SK-N-SH treated with all-trans-retinoic acid at 6 μM for 48 hours (cell line): ENCODE measurements around the gene ZAP70.

Experiments
- ATAC-seq: fragments of 200-7000 bp; cut with Tn5 transposase; 3 replicates; pipeline ENCODE4 v1.9.1; 2020; ENCODE audit warnings: mild to moderate bottlenecking, moderate library complexity
- ARNTL ChIP-seq: fragments of 450-650 bp; formaldehyde crosslinking; IDR thresholded peaks from 2 replicates; pipeline ENCODE4 v1.5.0; 2020; ENCODE audit warnings: low read depth, mild to moderate bottlenecking, moderate library complexity, borderline replicate concordance
- BACH2 ChIP-seq: fragments of 250-450 bp; sonication (Bioruptor Pico); IDR thresholded peaks from 2 replicates; pipeline ENCODE4 v1.9.0; 2021; ENCODE audit warnings: mild to moderate bottlenecking, borderline replicate concordance
- CSDC2 ChIP-seq: fragments of 250-450 bp; sonication (Bioruptor Pico); IDR thresholded peaks from 2 replicates; pipeline ENCODE4 v1.5.0; 2020; ENCODE audit warnings: mild to moderate bottlenecking, moderate library complexity
- ESRRG ChIP-seq: fragments of 250-450 bp; sonication (Bioruptor Pico); IDR thresholded peaks from 2 replicates; pipeline ENCODE4 v1.6.1; 2021; ENCODE audit warnings: mild to moderate bottlenecking
- GLIS3 ChIP-seq: fragments of 250-450 bp; sonication (Bioruptor Pico); IDR thresholded peaks from 2 replicates; pipeline ENCODE4 v1.5.0; 2020; ENCODE audit warnings: mild to moderate bottlenecking, moderate library complexity
- ISL1 ChIP-seq: fragments of 250-450 bp; sonication (Bioruptor Pico); IDR thresholded peaks from 2 replicates; pipeline ENCODE4 v2.1.2; 2022; ENCODE audit warnings: mild to moderate bottlenecking, moderate library complexity
- OSR1 ChIP-seq: fragments of 250-450 bp; sonication (Bioruptor Pico); IDR thresholded peaks from 2 replicates; pipeline ENCODE4 v1.8.0; 2022; ENCODE audit warnings: moderate library complexity, mild to moderate bottlenecking, inconsistent platforms
- PPARA ChIP-seq: fragments of 250-450 bp; sonication (Bioruptor Pico); IDR thresholded peaks from 2 replicates; pipeline ENCODE4 v1.5.0; 2020; ENCODE audit warnings: mild to moderate bottlenecking, borderline replicate concordance
- RARB ChIP-seq: fragments of 250-450 bp; sonication (Bioruptor Pico); IDR thresholded peaks from 2 replicates; pipeline ENCODE4 v1.8.0; 2021; ENCODE audit warnings: mild to moderate bottlenecking, moderate library complexity
- SNAI2 ChIP-seq: fragments of 250-450 bp; sonication (Bioruptor Pico); IDR thresholded peaks from 2 replicates; pipeline ENCODE4 v1.5.0; 2020; ENCODE audit warnings: mild to moderate bottlenecking, moderate library complexity
- TOX ChIP-seq: fragments of 250-450 bp; sonication (Bioruptor Pico); IDR thresholded peaks from 2 replicates; pipeline ENCODE4 v1.8.0; 2021; ENCODE audit warnings: mild to moderate bottlenecking, moderate library complexity, borderline replicate concordance
- ZC3H10 ChIP-seq: fragments of 250-450 bp; sonication (Bioruptor Pico); IDR thresholded peaks from 2 replicates; pipeline ENCODE4 v1.5.1; 2021; ENCODE audit warnings: mild to moderate bottlenecking, moderate library complexity
- ZFP3 ChIP-seq: fragments of 250-450 bp; sonication (Bioruptor Pico); IDR thresholded peaks from 2 replicates; pipeline ENCODE4 v1.5.0; 2020; ENCODE audit warnings: mild to moderate bottlenecking, moderate library complexity
- ZFP30 ChIP-seq: fragments of 450-650 bp; formaldehyde crosslinking; IDR thresholded peaks from 2 replicates; pipeline ENCODE4 v1.5.0; 2022; ENCODE audit warnings: mild to moderate bottlenecking, moderate library complexity
- ZNF565 ChIP-seq: fragments of 450-650 bp; formaldehyde crosslinking; conservative IDR thresholded peaks from 2 replicates; pipeline ENCODE4 v1.5.0; 2020; ENCODE audit warnings: low read depth, mild to moderate bottlenecking, moderate library complexity
- ZNF70 ChIP-seq: fragments of 450-650 bp; formaldehyde crosslinking; IDR thresholded peaks from 2 replicates; pipeline ENCODE4 v1.5.0; 2020; ENCODE audit warnings: mild to moderate bottlenecking, moderate library complexity
- ZNF8 ChIP-seq: fragments of 450-650 bp; formaldehyde crosslinking; IDR thresholded peaks from 2 replicates; pipeline ENCODE4 v1.5.0; 2020; ENCODE audit warnings: mild to moderate bottlenecking, moderate library complexity
- TF ChIP-seq, protein P1 (sequence below): fragments of 250-450 bp; sonication (Bioruptor Pico); IDR thresholded peaks from 2 replicates; pipeline ENCODE4 v1.5.1; 2021; ENCODE audit warnings: mild to moderate bottlenecking, moderate library complexity
- TF ChIP-seq, protein P2 (sequence below): fragments of 250-450 bp; sonication (Bioruptor Pico); IDR thresholded peaks from 2 replicates; pipeline ENCODE4 v1.8.0; 2020; ENCODE audit warnings: mild to moderate bottlenecking, moderate library complexity, borderline replicate concordance
- TF ChIP-seq, protein P3 (sequence below): fragments of 250-450 bp; sonication (Bioruptor Pico); IDR thresholded peaks from 2 replicates; pipeline ENCODE4 v1.5.1; 2020; ENCODE audit warnings: low read depth, mild to moderate bottlenecking, moderate library complexity
- TF ChIP-seq, protein P4 (sequence below): fragments of 250-450 bp; sonication (Bioruptor Pico); IDR thresholded peaks from 2 replicates; pipeline ENCODE4 v1.5.0; 2020; ENCODE audit warnings: mild to moderate bottlenecking, moderate library complexity
- TF ChIP-seq, protein P5 (sequence below): fragments of 250-450 bp; sonication (Bioruptor Pico); IDR thresholded peaks from 2 replicates; pipeline ENCODE4 v1.8.0; 2021; ENCODE audit warnings: low read depth, mild to moderate bottlenecking, moderate library complexity, borderline replicate concordance

ZAP70 gene

DNA sequence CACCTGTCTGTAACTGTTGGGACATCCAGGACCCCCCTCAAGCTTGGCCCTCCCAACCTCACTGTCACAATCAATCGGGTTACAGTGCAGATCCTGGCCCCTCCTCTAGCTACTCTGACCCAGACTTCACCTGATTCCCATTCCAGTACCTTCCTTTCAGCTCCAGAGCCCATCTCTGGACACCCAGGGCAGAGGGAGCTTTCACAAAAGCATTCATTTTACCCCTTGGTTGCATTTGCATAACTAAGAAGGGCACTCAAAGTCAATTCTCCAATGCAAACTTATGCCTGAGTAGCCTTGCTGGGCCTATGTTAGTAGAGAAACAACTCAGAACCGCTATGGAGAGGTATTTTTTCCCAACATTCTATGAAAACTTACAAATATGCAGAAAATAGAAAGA is 7.4 kb downstream of the ZAP70 start (continued):
- TF ChIP-seq ZNF70 (CRISPR knock-in tag) (no peak), ZNF565 (CRISPR knock-in tag) (no peak), ZFP3 (no peak), ZNF8 (CRISPR knock-in tag) (no peak)
- TF ChIP-seq, protein P1, sequence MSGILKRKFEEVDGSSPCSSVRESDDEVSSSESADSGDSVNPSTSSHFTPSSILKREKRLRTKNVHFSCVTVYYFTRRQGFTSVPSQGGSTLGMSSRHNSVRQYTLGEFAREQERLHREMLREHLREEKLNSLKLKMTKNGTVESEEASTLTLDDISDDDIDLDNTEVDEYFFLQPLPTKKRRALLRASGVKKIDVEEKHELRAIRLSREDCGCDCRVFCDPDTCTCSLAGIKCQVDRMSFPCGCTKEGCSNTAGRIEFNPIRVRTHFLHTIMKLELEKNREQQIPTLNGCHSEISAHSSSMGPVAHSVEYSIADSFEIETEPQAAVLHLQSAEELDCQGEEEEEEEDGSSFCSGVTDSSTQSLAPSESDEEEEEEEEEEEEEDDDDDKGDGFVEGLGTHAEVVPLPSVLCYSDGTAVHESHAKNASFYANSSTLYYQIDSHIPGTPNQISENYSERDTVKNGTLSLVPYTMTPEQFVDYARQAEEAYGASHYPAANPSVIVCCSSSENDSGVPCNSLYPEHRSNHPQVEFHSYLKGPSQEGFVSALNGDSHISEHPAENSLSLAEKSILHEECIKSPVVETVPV (CRISPR knock-in tag) = no peak

DNA sequence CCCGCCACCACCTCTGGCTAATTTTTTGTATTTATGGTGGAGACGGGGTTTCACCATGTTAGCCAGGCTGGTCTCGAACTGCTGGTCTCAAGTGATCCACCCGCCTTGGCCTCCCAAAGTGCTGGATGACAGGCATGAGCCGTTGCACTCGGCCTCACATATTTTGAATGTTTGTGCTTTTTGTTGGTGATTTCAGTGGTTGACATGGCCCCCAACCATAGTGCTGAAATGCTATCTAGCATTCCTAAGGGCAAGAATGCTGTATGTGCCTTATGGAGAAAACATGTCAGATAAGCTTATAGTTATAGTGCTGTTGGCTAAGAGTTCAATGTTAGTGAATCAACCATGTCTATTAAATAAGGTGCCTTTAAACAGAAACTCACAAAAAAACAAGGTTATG is 8.9 kb downstream of the ZAP70 start:
- ATAC-seq = no peak
- TF ChIP-seq CSDC2 (CRISPR knock-in tag) (no peak), PPARA (CRISPR knock-in tag) (no peak), ZC3H10 (no peak), RARB (CRISPR knock-in tag) (no peak), TOX (CRISPR knock-in tag) (no peak), SNAI2 (no peak), ZNF70 (CRISPR knock-in tag) (no peak), ESRRG (no peak), ISL1 (CRISPR knock-in tag) (no peak), ZNF8 (CRISPR knock-in tag) (no peak)
- TF ChIP-seq, protein P2, sequence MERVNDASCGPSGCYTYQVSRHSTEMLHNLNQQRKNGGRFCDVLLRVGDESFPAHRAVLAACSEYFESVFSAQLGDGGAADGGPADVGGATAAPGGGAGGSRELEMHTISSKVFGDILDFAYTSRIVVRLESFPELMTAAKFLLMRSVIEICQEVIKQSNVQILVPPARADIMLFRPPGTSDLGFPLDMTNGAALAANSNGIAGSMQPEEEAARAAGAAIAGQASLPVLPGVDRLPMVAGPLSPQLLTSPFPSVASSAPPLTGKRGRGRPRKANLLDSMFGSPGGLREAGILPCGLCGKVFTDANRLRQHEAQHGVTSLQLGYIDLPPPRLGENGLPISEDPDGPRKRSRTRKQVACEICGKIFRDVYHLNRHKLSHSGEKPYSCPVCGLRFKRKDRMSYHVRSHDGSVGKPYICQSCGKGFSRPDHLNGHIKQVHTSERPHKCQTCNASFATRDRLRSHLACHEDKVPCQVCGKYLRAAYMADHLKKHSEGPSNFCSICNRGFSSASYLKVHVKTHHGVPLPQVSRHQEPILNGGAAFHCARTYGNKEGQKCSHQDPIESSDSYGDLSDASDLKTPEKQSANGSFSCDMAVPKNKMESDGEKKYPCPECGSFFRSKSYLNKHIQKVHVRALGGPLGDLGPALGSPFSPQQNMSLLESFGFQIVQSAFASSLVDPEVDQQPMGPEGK (CRISPR knock-in tag) = no peak
- TF ChIP-seq, protein P3, sequence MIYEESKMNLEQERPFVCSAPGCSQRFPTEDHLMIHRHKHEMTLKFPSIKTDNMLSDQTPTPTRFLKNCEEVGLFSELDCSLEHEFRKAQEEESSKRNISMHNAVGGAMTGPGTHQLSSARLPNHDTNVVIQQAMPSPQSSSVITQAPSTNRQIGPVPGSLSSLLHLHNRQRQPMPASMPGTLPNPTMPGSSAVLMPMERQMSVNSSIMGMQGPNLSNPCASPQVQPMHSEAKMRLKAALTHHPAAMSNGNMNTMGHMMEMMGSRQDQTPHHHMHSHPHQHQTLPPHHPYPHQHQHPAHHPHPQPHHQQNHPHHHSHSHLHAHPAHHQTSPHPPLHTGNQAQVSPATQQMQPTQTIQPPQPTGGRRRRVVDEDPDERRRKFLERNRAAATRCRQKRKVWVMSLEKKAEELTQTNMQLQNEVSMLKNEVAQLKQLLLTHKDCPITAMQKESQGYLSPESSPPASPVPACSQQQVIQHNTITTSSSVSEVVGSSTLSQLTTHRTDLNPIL (CRISPR knock-in tag) = no peak
- TF ChIP-seq, protein P4, sequence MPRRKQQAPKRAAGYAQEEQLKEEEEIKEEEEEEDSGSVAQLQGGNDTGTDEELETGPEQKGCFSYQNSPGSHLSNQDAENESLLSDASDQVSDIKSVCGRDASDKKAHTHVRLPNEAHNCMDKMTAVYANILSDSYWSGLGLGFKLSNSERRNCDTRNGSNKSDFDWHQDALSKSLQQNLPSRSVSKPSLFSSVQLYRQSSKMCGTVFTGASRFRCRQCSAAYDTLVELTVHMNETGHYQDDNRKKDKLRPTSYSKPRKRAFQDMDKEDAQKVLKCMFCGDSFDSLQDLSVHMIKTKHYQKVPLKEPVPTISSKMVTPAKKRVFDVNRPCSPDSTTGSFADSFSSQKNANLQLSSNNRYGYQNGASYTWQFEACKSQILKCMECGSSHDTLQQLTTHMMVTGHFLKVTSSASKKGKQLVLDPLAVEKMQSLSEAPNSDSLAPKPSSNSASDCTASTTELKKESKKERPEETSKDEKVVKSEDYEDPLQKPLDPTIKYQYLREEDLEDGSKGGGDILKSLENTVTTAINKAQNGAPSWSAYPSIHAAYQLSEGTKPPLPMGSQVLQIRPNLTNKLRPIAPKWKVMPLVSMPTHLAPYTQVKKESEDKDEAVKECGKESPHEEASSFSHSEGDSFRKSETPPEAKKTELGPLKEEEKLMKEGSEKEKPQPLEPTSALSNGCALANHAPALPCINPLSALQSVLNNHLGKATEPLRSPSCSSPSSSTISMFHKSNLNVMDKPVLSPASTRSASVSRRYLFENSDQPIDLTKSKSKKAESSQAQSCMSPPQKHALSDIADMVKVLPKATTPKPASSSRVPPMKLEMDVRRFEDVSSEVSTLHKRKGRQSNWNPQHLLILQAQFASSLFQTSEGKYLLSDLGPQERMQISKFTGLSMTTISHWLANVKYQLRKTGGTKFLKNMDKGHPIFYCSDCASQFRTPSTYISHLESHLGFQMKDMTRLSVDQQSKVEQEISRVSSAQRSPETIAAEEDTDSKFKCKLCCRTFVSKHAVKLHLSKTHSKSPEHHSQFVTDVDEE = no peak

DNA sequence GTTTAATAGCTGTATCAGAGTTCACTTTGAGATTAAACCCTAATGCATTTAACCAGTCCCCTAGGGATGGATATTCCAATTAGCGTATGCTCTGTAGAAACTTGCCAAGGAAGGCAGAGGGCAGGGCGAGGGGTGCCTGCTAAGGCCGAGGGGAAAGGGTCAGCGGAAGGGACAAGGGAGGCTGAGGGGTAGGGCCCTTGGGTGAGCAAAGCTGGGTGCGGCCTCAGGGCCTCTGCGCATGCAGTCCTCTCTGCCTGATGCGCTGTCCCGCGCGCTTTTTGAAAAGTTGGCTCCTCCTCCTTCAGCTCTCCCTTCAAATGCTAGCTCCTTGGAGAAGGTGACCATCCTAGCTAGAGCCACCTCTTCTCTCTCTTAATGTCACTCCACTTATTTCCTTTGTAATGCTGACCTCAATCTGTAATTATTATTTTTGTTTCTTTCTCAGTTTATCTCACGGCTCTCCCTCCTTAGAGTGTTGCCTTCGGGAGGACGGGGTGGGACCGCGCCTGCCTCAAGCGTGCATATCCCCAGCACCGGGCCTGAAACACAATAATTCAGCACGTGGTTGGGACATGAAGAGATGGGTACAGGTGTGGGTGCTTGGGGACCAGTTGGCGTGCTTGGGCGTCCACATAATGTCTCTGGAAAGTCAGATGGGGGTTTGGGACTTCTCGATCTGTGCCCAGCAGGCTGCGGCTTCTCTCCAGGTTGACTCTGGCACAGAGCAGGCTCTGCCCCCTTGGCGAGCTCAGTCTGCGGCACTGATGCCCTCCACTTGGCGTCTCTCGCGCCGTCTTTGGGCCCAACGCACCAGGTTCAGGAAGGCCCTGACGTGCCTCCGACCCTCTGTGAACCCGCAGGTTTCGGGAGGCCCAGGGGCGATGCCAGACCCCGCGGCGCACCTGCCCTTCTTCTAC is 10.0 kb downstream of the ZAP70 start:
- TF ChIP-seq RARB (CRISPR knock-in tag) = no peak
- TF ChIP-seq, protein P5, sequence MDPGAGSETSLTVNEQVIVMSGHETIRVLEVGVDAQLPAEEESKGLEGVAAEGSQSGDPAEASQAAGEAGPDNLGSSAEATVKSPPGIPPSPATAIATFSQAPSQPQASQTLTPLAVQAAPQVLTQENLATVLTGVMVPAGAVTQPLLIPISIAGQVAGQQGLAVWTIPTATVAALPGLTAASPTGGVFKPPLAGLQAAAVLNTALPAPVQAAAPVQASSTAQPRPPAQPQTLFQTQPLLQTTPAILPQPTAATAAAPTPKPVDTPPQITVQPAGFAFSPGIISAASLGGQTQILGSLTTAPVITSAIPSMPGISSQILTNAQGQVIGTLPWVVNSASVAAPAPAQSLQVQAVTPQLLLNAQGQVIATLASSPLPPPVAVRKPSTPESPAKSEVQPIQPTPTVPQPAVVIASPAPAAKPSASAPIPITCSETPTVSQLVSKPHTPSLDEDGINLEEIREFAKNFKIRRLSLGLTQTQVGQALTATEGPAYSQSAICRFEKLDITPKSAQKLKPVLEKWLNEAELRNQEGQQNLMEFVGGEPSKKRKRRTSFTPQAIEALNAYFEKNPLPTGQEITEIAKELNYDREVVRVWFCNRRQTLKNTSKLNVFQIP (CRISPR knock-in tag) = no peak
- TF ChIP-seq ZFP30 (CRISPR knock-in tag) = no peak
- no peak for TF ChIP-seq ZNF70 (CRISPR knock-in tag)
- no peak for TF ChIP-seq GLIS3

DNA sequence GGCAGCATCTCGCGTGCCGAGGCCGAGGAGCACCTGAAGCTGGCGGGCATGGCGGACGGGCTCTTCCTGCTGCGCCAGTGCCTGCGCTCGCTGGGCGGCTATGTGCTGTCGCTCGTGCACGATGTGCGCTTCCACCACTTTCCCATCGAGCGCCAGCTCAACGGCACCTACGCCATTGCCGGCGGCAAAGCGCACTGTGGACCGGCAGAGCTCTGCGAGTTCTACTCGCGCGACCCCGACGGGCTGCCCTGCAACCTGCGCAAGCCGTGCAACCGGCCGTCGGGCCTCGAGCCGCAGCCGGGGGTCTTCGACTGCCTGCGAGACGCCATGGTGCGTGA is 10.7 kb downstream of the ZAP70 start:
- no peak for ATAC-seq
- TF ChIP-seq ZFP3 = no peak
- no peak for TF ChIP-seq OSR1 (CRISPR knock-in tag)
- TF ChIP-seq CSDC2 (CRISPR knock-in tag) = no peak
- no peak for TF ChIP-seq BACH2 (CRISPR knock-in tag)
- no peak for TF ChIP-seq ARNTL (CRISPR knock-in tag)
- no peak for TF ChIP-seq ZFP30 (CRISPR knock-in tag)
- TF ChIP-seq, protein P2 (CRISPR knock-in tag) = no peak
- TF ChIP-seq, protein P5 (CRISPR knock-in tag) = no peak
- no peak for TF ChIP-seq ZC3H10
- no peak for TF ChIP-seq SNAI2
- no peak for TF ChIP-seq ZNF565 (CRISPR knock-in tag)
- TF ChIP-seq GLIS3 = no peak

More for the DNA sequence above, 10.0 kb downstream of the ZAP70 start:
- no peak for ATAC-seq
